NCI-H1092 treated with DMSO at 0.1 percent for 48 hours (cell line): Measurements from ENCODE around the gene MTARC2.

ENCODE experiments used
- DNase-seq: peaks from one replicate; lab custom pipeline; 2025; lab: John Stamatoyannopoulos, UW

The MTARC2 gene

DNA sequence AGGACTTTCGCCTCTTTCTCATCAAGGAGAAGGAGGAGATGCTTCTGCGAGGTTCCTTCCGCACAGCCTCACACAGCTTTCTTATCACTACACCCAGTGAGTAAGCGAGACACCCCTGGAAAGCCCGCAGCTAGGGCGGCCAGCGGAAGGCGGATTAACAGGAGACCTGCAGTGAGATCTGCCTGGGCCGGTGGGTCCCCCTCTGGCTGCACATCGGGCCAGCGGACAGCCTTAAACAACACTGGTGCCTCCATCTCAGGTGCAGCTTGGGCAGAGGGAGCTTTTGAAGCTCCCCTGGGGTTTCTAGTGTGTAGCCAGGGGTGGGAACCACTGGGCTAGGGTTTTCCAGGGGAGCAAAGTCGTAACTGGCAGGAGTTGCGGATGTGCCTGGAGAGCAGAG, 21.1 kb downstream of the MTARC2 start:
- no peak for DNase-seq

DNA sequence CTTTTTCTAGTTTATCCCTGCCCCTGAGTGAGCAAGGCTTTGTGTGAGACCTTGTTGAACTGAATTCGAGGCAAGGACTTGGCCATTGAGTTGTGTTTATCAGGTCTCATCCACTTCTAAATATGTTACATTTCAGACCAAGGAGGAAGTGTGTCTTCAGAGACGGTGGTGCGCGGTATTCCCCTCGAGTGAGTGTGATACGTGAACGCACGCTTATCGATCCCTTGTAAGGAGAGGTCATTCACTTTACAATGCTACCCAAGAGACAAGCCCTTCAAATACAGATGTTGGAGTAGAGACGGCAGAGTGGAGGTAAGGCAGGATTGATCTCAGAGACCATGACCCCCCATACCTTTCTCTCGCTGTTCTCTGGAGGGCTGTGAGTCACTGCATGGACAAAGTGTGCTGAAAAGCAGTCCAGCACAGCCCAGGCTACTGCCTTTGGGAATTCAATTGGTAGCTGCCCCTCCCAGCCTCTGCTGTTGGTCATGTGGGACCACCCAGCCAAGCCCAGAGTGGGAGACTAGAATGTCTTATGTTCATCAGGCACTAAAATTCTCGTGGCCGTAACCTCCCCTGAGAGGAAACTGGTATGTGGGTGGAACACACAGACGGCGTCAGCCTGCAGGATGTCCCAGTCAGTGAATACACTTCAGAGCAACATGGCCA, 22.3 kb downstream of the MTARC2 start:
- no peak for DNase-seq

DNA sequence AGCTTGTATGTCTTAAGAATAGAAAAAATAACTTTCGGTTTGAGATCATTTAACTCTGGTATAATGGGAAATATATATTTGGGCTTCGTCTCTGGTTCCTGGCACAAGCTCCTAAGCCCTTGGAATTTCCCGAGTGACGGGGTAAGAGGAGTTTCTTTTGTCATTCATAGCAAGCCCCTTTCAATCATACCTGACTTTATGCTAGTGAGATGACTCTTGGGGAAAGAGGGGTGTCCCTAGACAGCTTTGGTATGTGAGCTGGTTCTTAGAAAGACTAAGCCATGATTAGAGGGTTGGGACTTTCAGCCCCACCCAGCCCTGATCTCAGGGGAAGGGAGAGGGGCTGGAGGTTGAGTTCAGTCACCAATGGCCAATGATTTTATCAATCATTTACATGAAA, 24.7 kb downstream of the MTARC2 start:
- DNase-seq = no peak

DNA sequence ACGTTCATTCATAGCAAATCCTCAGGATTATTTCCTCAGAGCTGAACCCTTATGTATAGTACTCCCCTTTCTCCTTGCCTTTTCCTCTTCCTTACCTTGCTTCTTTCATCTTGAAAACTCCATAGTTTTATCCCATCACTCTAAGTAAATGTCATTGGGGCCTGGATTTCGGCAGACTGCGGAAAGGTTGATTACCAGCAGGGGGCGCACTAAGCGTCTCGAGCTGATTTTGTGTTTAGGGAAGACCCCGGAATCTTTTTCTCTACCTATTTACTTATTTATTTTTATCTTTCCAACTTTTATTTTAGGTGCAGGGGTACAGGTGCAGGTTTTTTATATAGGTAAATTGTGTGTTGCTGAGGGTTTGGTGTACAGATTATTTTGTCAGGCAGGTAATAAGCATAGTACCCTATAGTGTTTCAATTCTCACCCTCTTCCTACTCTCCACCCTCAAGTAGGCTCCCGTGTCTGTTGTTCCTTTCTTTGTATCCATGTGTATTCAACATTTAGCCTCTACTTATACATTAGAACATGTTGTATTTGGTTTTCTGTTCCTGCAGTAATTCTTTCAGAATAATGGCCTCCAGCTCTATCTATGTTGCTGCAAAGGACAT, 27.2 kb downstream of the MTARC2 start:
- DNase-seq = peak; percentile 19

DNA sequence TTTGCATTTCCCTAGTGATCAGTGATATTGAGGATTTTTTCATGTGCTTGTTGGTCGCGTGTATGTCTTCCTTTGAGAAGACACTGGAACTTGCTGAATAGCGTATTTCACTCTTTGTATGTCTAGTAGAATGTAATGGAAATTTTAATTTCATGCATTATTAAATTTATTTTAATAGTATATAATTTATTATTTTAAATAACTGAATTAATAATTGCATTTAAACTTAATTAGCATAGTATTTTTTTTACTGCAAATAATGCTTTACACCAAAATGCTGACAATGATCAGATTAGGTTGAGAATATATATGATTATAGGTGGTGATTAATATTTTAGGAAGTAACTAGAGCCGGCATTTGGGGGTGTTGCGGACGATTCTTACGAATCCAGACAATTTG, 28.1 kb downstream of the MTARC2 start:
- no peak for DNase-seq

DNA sequence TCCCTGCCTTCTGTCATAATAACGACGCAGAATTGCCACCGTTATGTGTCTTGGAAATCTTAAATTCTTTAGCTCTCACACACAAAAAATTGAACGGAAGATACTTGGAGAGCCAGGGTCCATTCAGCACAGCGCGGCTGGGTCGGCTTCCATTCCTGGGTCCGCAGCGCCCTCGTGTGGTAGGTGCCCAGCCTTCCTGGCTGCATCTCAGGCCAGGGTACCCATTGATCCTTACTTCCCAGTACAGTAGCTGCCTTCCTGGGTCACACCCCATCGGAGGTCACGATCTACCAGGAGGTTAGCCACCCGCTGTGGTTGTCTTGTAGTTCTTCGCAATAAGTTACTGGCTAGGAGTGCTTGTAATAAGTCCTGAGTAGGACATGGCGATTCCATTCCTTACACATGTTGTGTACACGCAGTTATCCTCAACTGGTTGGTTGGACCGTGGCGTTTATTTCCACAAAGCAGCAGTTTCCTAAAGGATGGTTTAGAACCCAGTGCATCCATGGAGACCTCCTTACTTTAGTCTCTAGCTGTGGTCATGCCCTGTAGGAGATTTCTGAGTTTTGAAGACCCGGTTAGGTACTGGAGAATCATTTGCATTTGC, 28.7 kb downstream of the MTARC2 start:
- DNase-seq = peak; percentile 72

DNA sequence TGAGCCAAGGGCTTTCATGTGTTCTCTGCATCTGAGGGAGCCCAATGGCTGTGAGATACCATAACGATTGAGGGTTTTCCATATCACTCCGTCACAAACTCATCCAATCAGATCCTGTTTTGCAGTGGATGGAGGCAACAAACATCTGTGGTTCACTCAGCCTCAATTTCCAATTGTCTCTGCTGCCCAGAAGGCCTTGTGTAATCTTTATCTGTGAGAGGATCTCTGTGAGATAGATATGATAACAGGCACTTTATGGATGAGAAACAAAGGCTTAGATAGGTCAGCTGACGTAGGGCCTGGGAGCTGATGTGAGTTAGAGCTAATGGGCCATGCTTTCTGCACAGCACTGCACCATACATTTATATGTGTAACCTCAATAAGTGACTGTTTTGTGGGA, 35.3 kb downstream of the MTARC2 start:
- no peak for DNase-seq

DNA sequence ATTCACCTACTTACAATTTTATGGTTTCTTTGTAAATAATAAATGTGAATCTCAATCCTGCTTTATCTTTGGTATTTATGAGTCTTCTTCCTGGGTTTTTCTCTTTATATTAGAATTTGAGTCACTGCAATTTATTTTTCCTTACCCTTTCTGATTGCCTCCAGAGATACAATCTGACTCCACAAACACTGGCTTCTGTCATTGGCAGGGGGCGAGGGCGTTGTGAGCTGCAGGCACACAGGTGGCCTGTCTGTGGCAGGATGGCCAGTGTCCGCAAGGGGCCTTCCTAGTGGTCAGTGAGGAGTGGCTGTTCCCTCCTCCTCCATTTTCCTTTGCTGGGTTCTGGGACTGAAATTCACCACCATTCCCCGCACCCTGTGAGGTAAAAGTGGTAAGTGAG, 36.6 kb downstream of the MTARC2 start:
- no peak for DNase-seq

DNA sequence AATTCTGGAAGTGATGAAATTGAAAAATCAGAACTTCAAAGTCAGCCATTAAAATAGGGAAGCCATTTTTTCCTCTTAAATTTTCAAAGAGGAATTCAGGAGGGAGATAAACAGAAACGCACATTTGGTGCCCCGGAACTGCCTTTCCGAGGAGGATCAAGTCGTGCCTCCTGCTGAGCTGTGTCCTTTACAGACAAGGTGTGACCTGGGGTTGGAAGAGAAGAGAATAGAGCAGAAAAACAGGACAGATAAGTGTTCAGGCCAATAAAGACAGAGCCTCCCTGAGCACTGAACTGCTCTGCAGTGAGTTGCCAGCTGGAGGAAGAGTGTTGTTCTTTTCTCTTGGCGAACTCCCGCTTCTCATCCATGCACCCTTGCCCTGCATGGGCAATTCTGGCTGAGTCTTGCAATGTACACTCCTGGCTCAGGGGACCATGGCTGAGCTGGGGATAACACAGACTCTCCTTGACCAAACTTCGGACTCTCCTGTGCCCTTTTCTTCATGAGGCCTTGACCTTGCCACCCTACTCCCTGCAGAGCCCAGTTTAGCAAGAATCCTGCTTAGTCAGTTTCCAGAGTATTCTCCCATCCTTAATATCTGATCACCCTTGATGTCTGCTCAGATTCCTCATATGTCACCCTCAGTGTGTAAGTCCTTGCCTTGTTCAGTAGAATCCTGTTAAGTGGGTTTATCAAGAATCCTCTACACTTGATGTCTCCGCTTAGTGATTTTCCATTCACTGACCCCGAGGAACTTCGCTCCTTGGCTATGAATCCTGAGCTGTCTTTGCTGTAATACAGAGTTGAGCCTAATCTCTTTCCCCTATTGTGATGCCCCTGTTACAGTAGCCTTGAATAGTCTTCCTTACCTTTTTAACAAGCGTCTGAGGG, 37.3 kb downstream of the MTARC2 start:
- DNase-seq = no peak

DNA sequence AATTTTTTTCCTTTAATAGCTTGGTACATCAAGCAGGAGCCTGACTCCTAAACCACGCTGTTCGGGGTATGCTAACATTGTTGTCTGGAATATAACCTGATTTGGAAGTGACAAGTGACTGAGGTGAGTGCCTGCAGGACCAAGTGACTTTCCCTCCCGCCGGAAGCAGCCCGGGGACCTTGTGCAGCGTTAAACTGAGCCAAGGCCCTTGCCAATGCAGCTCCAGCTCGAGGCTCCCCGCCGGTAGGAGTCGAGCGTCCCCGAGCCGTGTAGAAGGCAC, 37.9 kb downstream of the MTARC2 start:
- DNase-seq = no peak

DNA sequence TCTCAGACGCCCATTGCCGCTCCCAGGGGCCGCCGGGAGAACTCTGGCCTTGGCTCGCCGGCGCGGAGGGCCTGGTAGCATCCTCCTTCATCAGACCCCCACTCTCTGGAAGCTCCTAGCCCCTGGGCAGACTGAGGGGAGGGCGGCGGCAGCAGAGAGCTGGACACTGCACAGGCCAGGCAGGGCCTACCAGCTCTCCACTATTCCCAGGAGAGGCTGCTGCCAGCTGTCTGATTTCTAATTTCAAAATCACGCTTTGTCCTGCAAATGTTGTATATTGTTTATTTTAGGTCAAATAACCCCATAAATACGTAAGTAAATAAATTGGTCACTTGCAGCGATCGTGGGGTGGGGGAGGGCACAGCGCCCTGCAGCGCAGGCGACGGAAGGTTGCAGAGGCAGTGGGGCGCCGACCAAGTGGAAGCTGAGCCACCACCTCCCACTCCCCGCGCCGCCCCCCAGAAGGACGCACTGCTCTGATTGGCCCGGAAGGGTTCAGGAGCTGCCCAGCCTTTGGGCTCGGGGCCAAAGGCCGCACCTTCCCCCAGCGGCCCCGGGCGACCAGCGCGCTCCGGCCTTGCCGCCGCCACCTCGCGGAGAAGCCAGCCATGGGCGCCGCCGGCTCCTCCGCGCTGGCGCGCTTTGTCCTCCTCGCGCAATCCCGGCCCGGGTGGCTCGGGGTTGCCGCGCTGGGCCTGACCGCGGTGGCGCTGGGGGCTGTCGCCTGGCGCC, 38.4 kb downstream of the MTARC2 start, which contains the start of gene MTARC1:
TSS of gene MTARC1 (plus strand) at position 577 of the 732 bp plus-strand sequence. CDS start at position 609, 32 bp downstream.
- peak; percentile 95 for DNase-seq

DNA sequence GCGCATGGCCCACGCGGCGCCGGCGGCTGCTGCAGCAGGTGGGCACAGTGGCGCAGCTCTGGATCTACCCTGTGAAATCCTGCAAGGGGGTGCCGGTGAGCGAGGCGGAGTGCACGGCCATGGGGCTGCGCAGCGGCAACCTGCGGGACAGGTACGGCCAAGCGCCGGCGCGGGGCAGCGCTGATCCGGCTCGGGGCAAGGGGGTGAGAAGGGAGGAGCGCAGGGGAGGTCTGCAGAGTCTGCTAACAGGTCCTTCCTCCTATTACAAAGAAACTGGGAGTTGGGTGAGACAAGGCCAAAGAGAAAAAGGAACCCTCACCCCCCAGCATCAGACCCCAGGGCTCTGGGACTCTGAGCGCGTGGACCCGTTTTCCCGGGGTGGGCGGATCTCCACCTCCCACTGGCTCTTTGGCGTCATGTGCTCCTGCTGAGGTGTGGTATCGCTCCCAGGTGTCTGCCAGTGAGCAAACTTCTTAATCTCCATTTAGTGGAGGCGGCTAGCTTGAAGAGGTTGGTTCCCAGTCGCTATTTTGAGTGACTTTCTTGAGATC, 39.0 kb downstream of the MTARC2 start:
- peak; percentile 70 for DNase-seq

DNA sequence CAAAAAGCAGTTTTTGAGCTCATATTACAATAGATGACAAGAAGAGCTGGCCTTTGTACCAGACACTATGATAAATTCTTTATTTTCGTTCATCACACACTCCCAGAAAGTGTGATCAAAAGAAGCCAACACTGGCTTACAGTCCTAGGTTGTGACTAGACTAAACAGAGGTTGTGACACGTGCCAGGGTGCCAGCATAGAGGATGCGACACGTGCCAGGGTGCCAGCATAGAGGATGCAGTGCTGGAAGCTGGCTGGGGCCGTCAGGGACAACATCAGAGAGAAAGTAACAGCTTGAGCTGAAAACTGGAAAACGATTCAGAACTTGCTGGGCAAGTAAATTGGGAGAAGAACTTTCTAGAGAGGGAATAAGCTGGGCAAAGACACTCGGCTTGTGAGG, 40.8 kb downstream of the MTARC2 start:
- no peak for DNase-seq

DNA sequence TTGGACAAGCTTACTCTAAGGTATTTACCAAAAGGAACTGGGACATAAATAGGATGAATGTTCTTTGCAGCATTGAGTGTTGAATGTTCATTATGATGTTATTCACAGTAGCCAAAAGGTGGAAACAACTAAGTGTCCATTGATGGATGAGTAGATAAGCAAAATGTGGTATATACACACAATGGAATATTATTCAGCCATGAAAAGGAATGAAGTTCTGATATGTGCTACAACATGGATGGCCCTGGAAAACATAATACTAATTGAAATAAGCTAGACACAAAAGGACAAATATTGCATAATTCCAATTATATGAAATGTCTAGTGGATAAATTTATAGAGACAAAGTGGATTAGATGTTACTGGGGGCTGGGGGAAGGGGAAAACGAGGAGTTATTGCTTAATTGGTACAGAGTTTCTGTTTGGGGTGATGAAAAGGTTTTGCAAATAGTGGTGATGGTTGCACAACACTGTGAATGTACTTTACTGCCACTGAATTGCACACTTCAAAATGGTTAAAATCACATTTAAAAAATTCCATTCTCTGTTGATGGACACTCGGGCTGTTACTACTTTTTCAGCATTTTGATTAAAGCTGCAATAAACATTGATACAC, 41.5 kb downstream of the MTARC2 start:
- no peak for DNase-seq

DNA sequence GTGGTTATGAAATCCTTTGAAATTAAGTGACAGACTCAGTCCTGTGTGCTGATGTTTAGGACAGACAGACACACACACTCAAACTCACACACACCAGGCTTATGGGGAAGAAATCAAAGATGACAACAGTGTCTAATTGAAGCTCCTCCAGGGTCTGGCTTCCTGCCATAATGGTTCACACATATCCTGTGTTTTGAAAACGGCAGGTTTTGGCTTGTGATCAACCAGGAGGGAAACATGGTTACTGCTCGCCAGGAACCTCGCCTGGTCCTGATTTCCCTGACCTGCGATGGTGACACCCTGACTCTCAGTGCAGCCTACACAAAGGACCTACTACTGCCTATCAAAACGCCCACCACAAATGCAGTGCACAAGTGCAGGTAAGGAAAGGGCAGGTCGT, 43.2 kb downstream of the MTARC2 start:
- peak; percentile 78 for DNase-seq

DNA sequence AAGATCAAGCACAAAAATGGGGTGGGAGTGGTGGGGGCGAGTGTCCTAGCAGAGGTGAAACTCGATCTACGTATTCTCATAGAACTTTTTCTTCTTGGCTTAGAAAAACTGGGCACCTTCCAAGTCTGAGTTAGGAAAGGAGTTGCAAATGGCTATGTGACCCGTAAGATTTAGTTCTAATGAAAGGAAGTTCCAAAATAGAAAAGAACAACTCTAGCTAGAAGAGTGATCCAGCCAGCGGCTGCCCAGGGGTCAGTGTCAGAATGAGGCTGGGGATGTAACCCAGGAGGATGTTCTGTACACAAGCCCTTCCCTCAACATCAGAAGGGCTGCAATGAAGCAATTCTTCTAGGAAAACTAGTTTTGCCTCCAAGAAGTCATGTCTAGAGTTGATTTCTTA, 43.8 kb downstream of the MTARC2 start:
- DNase-seq = no peak

DNA sequence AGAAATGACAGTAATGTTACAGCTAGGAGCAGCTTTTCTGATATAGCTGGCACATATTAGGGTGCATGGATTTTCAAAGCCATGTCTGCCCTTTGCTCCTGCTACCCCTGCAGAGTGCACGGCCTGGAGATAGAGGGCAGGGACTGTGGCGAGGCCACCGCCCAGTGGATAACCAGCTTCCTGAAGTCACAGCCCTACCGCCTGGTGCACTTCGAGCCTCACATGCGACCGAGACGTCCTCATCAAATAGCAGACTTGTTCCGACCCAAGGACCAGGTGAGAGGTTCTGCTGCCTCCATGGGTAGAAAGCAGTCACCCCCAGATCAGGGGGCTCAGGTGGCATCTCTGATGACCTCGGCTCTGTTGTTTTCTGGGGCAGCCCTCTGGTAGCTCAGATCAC, 48.4 kb downstream of the MTARC2 start:
- no peak for DNase-seq

DNA sequence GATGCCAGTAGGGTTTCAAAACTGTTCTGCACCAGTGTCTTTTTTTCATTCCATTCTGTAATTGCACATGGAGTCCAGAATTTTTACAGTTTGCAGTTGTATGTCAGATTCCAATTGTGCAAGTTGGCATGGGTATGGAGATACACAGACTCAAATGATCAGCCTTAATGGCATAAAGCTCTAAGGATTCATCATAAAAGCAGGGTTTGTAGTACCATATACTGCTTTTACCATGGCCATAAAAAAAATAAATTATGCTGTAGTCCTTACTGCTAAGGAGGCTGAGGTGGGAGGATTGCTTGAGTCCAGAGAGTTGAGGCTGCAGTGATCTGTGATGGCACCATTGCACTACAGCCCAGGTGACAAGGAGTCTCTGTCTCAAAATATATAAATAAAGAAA, 48.9 kb downstream of the MTARC2 start:
- no peak for DNase-seq

DNA sequence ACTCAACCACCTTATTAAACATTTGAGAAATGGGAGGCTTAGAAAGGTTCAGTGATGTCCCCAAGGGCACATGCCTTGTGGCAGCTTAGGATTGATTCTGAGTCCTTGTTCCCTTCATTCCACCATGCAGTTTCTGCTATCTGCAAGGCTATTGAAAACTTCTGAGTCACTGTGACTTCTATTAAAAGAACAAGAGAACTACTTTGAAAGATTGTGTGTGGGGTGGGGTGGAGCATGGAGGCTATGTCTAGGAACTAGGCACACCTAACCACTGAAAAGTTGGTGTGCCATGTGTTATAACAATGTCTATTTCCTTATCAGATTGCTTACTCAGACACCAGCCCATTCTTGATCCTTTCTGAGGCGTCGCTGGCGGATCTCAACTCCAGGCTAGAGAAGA, 49.4 kb downstream of the MTARC2 start:
- no peak for DNase-seq

DNA sequence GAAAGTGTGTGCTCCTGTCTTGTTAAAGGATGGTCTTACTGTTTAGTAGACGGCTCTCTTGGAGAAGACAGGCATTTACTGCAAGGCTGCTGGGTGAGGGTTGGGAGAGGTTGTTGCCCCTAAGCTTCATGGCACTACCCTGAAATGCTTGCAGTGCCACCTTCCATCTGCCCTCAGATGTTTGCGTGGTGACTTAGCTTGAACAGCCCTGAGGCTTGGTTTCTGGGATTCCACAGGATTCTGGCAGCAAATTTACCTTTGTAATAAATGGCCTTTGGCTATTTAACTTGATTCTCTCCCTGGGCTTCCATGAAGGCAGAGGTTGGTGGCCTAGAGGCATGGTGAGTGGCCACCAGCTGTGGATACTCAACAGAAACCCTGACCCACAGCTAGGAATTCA, 50.2 kb downstream of the MTARC2 start:
- DNase-seq = no peak

DNA sequence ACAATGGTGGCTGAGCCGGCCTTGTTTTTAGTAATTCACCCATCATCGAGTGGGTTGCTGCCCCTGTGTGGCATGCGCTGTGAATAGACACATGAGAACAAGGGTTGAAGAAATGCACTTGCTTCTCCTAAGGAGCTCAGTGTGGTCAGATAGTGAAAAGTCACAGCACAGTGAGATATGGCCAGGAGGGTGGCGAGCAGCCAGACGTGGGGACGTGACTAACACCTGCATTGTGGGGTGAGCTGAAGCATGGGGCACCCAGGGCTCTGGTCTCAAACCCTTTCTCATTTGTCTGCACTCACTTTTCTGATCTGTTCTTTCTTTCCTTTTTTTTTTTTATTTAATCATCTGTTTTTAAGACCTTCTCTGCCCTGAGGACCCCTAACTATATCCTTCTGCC, 52.1 kb downstream of the MTARC2 start:
- no peak for DNase-seq
